H1 (cell line): ENCODE results near the gene HMOX2.

Source experiments
- ATF3 ChIP-seq: IDR thresholded peaks from 2 replicates; pipeline ENCODE4 v1.6.1; 2011; ENCODE audit warnings: low read depth, mild to moderate bottlenecking, low read length; ENCODE audit not compliant: insufficient read depth
- CREB1 ChIP-seq: IDR thresholded peaks from 2 replicates; pipeline ENCODE4 v1.6.1; 2012; ENCODE audit warnings: inconsistent platforms
- EP300 ChIP-seq, 2 experiments: IDR thresholded peaks; 1 replicate in 1 of 2; 2 replicates in 1 of 2; pipeline ENCODE4 v1.6.1; 2011 to 2012; ENCODE audit warnings: low read depth in 2 of 2, low read length in 2 of 2, mild to moderate bottlenecking in 2 of 2, borderline replicate concordance in 1 of 2, inconsistent platforms in 1 of 2, moderate library complexity in 1 of 2
- JUN ChIP-seq: IDR thresholded peaks from 2 replicates; pipeline ENCODE4 v1.6.1; 2011; ENCODE audit warnings: low read depth, mild to moderate bottlenecking, improper control_type of control experiment, low read length
- KDM5A ChIP-seq: fragments of 200-600 bp; IDR thresholded peaks from 2 replicates; pipeline ENCODE4 v1.7.1; 2012; ENCODE audit warnings: mild to moderate bottlenecking, low read length, inconsistent platforms, mixed read lengths
- POLR2A ChIP-seq, 2 experiments: IDR thresholded peaks; 1 replicate in 1 of 2; 2 replicates in 1 of 2; pipeline ENCODE4 v1.6.1; 2011; ENCODE audit warnings: low read depth in 2 of 2, low read length in 2 of 2, mild to moderate bottlenecking in 2 of 2; ENCODE audit errors: control extremely low read depth in 1 of 2
- POLR2AphosphoS5 ChIP-seq: IDR thresholded peaks from 2 replicates; pipeline ENCODE4 v1.6.1; 2011; ENCODE audit warnings: low read depth, low read length
- TAF1 ChIP-seq: IDR thresholded peaks from 2 replicates; pipeline ENCODE4 v1.6.1; 2011; ENCODE audit warnings: mild to moderate bottlenecking, low read depth, low read length
- TEAD4 ChIP-seq: IDR thresholded peaks from 2 replicates; pipeline ENCODE4 v1.6.1; 2012; ENCODE audit warnings: low read depth, low read length, inconsistent platforms, mixed read lengths
- YY1 ChIP-seq: IDR thresholded peaks from 2 replicates; pipeline ENCODE4 v1.6.1; 2011; ENCODE audit warnings: low read depth, mild to moderate bottlenecking, low read length
- TF ChIP-seq, protein P1 (sequence below), 3 experiments: IDR thresholded peaks; 1 replicate in 2 of 3; 2 replicates in 1 of 3; pipeline versions ENCODE4 v1.5.1 to v1.6.1; 2011; ENCODE audit warnings: low read length in 3 of 3, mild to moderate bottlenecking in 3 of 3, inconsistent platforms in 2 of 3, low read depth in 1 of 3, moderate library complexity in 1 of 3; ENCODE audit not compliant: insufficient read depth in 1 of 3; ENCODE audit errors: control extremely low read depth in 1 of 3
- TF ChIP-seq, protein P2 (sequence below): IDR thresholded peaks from 2 replicates; pipeline ENCODE4 v1.6.1; 2012; ENCODE audit warnings: low read length, inconsistent platforms

DNA sequence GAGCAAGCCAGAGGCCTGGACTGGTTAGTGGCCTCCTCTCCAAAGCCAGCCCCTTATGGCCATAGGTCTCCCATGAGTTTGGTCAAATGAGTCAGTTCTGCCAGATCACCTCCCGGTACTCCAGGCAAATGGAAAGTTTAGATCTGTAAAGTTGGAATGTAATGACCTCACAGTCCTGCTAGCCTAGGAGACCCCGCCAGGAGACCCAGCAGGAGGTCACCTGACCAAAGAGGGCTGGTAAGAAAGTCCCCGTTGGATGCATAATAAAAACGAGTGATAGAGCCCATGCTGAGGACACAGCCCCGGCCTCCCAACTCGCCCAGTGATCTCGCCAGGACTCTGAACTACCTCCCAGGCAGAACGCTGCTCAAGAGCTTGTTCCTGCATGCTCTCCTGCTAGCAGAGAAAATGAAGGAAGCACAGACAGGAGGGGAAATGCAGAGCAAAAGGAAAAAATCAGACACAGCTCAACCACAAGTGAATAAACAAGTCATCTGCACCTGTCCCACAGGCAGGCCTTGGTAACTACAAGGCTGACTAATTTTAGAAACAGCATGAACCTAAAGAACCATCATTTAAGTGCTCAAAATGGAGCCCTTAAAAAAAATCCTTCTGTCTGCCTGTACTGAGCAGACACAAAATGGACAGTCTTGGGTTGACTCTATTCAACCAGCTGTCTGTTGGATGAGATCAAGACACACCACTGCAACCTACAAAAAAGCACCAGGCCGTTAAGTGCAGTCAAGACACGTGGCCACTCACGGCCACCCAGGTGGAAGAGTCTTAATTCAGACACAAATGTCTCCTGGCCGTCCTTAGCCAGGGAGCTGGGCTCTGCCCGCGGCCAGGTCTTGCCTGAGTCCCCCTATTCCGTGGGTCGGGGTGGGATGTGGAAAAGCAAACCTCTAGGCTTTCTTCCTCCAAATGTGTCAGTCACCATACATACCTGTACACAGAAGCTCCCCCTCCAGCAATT lies 53.2 kb downstream of the HMOX2 start:
- TF ChIP-seq, protein P1, sequence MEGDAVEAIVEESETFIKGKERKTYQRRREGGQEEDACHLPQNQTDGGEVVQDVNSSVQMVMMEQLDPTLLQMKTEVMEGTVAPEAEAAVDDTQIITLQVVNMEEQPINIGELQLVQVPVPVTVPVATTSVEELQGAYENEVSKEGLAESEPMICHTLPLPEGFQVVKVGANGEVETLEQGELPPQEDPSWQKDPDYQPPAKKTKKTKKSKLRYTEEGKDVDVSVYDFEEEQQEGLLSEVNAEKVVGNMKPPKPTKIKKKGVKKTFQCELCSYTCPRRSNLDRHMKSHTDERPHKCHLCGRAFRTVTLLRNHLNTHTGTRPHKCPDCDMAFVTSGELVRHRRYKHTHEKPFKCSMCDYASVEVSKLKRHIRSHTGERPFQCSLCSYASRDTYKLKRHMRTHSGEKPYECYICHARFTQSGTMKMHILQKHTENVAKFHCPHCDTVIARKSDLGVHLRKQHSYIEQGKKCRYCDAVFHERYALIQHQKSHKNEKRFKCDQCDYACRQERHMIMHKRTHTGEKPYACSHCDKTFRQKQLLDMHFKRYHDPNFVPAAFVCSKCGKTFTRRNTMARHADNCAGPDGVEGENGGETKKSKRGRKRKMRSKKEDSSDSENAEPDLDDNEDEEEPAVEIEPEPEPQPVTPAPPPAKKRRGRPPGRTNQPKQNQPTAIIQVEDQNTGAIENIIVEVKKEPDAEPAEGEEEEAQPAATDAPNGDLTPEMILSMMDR (IDR thresholded peaks at IDR 0.05; ENCODE audit: control extremely low read depth in 1 of 3, insufficient read depth in 1 of 3, low read depth in 1 of 3, low read length in 3 of 3): 0 out of 4 replicates have a peak, but pooled peaks of 1 of the 3 experiments have one; percentile 2
- TF ChIP-seq CREB1 (no peak; the same call in 1 of the 2 replicates), JUN (0 out of 2 replicates have a peak, but pooled peaks have one; percentile 27), TAF1 (0 out of 2 replicates have a peak, but pooled peaks have one; percentile 17), POLR2A (IDR thresholded peaks at IDR 0.05; ENCODE audit: control extremely low read depth in 1 of 2, low read depth in 2 of 2, low read length in 2 of 2) (0 out of 3 replicates have a peak, but pooled peaks of 1 of the 2 experiments have one; percentile 51), EP300 (IDR thresholded peaks at IDR 0.05; ENCODE audit: borderline replicate concordance in 1 of 2, low read depth in 2 of 2, low read length in 2 of 2) (0 out of 3 replicates have a peak, but pooled peaks of 1 of the 2 experiments have one; percentile 59), ATF3 (no peak), YY1 (no peak), KDM5A (no peak), TEAD4 (no peak), POLR2AphosphoS5 (peak; percentile 51; the same call in 1 of the 2 replicates)
- TF ChIP-seq, protein P2, sequence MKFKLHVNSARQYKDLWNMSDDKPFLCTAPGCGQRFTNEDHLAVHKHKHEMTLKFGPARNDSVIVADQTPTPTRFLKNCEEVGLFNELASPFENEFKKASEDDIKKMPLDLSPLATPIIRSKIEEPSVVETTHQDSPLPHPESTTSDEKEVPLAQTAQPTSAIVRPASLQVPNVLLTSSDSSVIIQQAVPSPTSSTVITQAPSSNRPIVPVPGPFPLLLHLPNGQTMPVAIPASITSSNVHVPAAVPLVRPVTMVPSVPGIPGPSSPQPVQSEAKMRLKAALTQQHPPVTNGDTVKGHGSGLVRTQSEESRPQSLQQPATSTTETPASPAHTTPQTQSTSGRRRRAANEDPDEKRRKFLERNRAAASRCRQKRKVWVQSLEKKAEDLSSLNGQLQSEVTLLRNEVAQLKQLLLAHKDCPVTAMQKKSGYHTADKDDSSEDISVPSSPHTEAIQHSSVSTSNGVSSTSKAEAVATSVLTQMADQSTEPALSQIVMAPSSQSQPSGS: peak; percentile 94
